HG03066 (cell line): ENCODE data around the gene ATP11C.
"Not testable (repeated sequence)": the region's sequence is repeated elsewhere in the genome, so short reads cannot be mapped to it uniquely, and the experiment has no call there.

ENCODE experiments used
- ATAC-seq: cut with Tn5 transposase; IDR thresholded peaks from one replicate; pipeline ENCODE4 v1.9.1; 2021; ENCODE audit warnings: low read depth; ENCODE audit not compliant: unreplicated experiment

The ATP11C gene

DNA sequence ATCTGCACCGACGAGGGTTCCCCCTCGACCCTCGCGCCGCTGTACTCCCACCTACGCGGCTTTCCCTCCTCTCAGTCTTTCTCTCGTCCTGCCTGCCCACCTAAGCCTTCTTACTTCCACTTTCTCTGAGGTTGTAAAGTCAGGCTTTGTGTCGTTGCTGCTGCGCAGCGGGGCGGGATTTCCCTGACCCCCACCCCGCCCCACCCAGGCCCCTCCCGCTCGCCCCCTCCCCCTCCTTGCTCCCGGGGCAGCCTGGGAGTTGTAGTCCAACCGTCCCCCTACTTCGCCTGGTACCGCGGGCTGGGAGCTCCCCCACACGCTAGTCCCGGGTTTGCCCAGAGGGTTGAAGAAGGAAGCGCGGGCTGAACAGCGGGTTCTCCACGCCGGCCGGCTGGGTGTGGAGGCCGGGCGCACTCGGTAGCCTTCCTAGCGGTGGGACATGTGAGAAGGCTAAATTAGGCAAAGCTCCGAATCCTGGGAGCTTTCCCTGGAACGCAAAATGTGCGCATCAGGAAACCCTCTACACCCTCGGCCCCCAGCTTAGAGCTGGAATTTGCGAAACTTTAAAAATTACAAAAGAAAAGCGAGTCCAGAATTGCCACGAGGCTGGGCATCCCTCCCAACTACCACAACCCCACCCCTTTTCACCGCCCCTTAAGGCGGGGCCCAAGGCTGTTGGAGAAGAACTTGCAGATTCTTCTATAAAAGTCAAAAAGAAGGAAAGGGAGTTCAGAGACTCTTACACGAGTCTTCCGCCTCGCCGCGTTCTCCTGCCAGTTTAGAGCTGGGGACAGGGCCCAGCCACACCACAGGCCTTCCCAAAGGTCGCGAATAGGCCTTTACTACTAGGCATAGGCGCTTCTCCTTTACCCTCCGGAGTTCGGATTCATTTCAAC is at the start of gene ATP11C:
TSS of gene ATP11C (minus strand) at position 153 of the 896 bp plus-strand sequence. CDS start 1,011 bp downstream, outside the sequence.
- peak; percentile 70 for ATAC-seq

DNA sequence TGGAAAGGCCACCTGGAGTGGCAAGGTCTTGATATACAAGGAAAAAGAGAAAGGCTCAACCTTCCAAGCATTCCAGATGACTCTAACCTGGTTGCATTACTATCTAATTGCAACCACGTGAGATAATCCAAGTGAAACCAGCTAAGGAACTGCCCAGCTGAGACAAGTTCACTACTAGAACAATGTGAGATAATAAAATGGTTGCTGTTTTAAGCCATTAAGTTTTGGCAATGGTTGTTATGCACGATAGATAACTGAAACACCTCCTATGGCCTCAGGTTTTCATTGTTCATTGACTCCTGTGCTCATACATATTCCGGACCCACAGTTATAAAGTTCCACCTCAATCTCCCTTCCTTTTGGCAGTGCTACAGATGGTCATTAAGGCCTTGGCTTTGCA is 41.6 kb upstream of the ATP11C start:
- no peak for ATAC-seq

DNA sequence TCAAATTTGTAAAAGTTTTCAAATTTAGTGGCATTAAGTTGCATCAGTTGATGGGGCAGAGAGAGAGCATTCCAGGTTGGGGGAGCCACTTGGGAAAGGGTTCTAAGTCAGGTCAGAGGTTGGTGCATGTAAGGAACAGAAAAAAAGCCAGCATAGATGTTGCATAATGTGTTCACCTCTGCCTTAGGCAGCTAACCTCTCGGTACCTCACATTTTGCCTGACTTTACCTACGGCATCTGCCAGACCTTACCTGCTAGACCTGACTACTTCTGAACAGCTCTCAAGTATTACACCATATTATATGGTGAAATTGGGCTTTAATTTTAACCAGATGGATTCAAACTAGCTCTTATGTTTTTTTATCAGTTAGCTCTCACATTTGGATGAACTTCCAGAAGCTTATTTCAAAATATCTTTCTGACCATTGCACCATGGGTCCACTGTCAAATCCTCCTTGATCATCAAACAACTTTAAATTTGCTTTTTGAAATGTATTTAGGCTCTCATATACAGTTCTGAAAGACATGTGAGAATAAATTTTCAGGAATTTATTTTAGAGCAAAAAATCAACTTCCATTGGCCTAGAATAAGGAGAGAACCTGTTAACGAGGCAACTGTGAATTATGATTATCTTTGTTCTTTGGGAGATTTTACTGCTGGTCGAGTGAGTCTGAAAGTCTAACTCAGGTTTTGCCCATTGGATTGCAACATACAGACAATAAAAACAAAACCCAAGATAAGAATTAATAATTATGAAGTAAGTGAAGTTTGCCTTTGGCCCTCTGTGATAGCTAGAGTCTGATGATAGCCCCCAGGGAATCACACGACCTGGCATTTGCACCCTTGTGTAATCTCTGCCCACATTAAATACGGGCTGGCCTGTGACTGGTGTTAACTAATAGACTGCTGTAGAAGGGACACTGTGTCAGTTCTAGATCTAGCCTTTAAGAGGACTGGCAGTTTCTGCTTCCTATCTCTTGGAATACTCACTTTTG is 40.1 kb upstream of the ATP11C start:
- no peak for ATAC-seq

DNA sequence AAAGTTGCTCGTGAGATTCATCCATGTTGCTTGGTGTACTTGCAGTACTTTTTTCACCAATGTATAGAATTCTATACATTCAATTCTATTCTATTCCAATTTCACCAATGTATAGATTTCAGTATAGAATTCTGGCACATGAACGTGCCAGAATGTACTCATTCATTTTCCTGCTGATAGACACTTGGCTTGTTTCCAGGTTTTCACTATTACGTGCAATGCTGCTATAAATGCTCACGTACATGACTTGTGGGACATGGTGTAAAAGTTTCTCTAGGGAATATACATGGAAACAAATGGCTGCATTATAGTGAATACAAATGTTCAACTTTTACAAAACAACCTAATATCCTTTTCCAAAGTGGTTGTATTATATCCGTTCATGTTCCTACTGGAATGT is 39.3 kb upstream of the ATP11C start:
- no peak for ATAC-seq

DNA sequence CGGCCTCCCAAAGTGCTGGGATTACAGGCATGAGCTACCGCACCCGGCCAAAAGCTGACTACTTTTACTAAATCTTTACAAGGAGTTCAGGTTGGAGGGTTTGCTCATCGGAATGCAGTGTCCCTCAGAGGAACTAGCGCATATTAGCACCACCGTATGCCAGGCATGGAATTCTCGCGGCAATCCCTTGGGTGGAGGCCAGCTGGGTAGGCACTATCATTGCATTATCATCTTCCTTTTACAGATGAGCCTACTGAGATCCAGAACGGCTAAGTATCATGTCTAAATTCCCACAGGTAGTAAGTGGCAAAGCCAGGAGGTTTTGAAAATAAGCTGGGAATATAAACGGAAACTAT is 38.5 kb upstream of the ATP11C start:
- ATAC-seq = no peak

DNA sequence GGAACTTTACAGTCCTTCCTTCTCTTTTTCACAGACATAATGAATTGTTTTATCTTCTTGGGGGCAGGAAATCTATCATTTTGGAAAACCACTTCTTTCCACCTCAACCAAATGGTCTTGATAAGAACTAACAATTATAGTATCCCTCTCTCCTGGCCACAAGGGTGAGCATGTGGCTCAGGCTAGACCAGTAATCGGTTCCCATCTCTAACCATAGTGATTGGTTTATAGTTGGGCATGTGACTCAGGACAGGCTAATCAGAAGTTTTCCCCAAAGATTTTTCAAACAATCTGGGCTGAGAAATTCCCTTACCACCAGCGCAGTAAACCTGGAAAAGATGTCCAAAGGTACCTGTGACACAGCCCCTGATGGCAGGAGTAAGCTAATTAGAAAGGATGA is 36.4 kb upstream of the ATP11C start:
- ATAC-seq = no peak

DNA sequence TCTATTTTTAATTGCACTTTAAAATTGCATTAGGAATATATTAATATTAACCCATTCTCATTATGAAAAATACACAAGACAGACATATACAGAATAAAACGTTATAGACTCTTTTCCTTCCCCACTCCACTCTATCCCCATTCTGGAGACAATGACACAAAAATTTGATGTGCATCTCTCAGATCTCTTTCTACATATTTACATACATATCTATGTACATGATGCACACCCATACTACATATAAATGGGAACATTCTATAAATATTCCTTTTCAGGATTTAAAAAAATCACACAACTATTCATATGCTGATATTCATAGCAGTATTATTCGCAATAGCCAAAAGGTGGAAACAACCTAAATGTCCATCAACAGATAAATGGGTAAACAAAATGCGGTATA is 34.9 kb upstream of the ATP11C start:
- ATAC-seq = no peak

DNA sequence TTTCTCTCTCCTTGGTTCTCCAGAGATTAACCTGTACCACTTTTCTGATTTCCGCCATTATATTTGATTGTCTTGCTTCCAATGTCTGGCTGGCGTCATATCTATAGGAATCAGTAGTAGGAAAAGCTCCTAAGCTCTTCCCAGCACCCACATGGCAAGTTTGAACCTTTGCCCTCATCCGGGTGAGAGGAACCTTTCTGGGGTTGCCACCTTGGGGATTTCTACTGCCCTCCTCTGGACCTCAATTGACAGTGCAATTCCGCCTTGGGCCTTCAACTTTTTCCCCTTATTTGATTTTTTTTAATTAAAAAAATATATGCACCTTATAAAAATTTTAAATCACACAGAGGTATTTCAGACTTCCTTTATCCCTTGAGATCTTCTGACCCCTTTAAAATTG is 34.4 kb upstream of the ATP11C start:
- ATAC-seq = no peak

DNA sequence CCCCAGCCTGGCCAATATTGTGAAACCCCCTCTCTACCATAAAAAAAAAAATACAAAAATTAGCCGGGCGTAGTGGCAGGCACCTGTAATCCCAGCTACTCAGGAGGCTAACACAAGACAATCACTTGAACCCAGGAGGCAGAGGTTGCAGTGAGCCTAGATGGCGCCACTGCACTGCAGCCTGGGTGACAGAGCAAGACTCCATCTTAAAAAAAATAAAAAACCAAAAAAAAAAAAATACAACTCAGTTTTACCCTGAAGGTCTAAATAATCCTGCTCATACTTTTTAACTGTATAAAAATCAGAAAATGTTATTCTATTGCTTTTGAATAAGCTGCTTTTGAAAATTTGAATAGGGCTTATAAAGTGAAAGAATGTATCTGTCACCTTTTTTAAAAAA is 33.3 kb upstream of the ATP11C start:
- ATAC-seq = not testable (repeated sequence)

DNA sequence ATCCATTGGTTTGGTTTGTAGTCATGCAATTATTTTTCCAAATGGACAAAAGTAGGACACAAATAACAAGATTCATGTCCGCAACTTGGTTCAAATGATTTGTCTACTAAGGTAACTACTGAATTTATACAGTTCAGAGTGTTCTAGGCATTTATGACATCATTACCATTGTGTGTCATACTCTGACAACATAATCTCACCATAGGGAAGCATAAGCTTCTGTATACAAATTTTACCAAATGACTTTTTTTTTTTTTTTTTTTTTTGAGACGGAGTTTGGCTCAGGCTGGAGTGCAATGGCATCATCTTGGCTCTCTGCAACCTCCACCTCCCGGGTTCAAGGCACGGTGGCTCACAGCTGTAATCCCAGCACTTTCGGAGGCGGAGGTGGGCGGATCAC is 32.6 kb upstream of the ATP11C start, which contains the start of gene CXorf66:
TSS of gene CXorf66 (minus strand) at position 101 of the 400 bp plus-strand sequence. CDS start at position 76, 25 bp downstream.
- no peak for ATAC-seq

DNA sequence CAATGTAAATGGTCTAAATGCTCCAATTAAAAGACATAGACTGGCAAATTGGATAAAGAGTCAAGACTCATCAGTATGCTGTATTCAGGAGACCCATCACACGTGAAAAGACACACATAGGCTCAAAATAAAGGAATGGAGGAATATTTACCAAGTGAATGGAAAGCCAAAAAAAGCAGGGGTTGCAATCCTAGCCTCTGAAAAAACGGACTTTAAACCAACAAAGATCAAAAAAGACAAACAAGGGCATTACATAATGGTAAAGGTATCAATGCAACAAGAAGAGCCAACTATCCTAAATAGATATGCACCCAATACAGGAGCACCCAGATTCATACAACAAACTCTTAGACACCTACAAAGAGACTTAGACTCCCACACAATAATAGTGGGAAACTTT is 28.2 kb upstream of the ATP11C start:
- not testable (repeated sequence) for ATAC-seq

DNA sequence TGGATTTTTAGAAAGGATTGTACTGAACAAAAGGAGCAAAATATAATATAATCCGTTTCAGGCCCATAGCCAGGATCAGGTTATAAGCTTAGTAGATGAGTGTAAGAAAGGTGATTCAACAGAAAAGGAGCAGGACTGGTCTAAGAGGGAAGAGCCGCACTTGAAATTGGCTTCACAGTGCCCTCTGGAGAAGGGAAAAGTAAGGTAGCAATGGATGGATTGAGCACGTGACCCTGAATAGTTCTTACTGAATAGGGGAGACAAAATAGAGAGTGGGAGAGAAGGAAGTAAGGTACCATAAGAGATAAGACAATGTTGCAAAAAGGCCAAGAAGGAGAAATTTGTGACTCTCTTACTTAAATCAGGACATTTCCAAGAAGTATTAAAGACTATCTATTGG is 16.9 kb upstream of the ATP11C start:
- ATAC-seq = no peak

DNA sequence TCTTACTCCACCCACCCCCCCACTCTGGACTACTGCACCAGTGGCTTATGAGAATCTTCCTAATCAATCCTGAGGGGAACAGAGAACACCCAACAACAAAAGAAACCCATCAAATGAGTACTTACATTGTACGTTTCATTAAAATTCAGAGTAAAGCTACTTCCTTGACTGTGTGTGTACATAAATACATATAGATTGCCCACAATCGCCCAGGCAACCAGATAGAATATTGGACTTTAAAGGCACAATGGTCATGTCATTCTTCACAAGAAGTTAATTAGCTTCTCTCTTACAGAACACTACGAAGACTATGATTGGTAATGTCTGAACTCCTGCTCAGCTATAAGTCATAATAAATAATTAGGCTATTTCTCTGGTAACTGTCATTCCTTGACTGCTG is 12.2 kb upstream of the ATP11C start:
- ATAC-seq = no peak

DNA sequence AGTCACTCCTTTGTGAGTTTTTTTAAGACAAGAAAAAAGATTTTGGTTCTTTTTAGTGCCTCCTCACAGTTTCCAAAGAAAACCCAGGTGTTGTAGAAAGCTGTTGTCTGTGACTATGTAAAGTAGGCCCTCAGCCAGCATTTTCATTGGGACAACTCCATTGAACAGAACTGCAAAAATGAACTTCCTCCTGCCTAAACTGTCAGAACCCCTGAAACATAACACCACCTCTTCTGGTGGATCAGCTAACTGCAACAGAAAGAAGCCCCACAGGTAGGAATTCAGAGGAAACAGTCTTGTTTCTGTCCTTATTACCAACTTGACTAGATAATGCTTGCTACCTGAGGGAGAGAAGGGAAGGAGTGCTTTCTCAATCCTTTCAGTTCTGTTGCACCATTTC is 3.4 kb upstream of the ATP11C start:
- no peak for ATAC-seq

DNA sequence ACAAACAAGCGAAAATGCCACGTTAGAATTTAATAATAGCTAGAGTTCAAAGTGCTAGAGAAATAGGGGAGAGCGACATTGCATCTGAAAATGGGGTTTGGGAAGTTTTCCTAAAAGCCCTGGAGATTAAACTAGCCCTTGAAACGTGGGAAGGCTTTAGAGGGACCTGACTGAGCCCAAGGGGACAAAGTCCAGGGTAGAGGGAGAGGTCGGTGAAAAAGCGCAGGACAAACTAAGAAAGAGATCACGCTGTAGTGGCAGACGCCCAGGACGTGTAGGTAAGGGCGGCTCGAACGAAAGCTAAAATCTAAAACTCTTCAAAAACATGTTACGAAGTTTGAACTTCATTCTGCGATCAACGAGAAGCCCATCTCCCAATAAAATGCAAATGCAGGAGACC is 1.1 kb upstream of the ATP11C start:
- no peak for ATAC-seq

DNA sequence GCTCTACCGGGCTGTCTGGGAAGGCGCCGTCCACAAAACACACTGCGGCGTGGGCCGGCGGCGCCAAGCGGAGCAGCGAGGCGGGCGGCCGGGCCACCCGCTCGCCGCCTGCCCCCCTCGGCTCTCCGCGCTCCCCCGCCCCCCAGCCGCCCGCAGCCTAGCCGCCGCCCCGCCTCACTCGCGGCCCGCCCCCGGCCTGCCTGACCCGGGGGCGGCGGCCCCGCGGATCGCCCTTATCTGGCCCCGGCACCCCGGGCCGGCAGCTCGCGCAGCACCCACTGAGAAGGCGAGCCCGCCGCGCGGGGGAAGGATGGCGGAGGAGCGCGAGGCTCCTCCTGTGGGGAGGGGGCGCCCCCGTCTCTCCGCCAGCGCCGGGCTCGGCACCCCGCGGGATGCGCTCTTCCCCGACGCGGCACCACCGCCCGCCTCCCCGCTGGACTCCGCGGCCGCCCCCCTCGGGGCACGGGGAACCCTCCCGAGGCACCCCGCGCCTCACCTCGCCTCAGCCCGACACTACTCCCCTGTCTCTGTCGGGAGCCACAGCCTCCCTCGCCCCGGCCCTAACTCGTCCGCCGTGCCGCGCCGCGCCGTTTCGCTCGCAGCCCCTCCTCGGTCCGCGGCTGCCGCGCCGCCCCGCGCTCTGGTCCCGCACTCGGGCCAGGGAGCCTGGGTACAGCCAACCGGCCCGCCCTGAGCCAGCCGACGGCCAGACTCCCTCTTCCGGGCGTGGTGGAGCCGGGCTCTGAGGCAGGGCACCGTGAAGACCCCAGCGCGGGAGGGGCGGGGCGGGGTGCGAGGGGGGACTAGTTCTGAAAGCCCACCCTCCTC is 566 bp downstream of the ATP11C start:
- peak; percentile 31 for ATAC-seq

DNA sequence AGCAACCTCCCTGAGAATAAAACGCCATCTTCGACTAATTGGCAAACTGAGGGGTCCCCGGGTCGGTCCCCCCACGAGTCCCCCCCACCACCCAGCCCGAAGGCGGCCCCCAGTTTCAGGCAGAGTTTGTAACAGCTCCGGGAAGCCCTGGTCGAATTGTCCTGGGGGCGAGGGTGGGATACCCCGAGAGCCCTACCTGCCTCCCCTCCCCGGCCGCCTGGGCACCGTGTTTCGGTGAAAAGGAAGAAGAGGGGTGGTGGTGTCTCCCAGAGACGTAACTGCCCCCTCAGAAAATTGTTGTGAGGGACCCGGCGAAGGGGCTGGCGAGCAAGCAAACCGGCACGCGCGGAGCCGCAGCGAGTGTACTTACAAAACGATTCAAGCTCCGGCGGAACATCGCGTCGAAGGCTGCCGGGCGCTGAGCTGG is 1.2 kb downstream of the ATP11C start:
- no peak for ATAC-seq

DNA sequence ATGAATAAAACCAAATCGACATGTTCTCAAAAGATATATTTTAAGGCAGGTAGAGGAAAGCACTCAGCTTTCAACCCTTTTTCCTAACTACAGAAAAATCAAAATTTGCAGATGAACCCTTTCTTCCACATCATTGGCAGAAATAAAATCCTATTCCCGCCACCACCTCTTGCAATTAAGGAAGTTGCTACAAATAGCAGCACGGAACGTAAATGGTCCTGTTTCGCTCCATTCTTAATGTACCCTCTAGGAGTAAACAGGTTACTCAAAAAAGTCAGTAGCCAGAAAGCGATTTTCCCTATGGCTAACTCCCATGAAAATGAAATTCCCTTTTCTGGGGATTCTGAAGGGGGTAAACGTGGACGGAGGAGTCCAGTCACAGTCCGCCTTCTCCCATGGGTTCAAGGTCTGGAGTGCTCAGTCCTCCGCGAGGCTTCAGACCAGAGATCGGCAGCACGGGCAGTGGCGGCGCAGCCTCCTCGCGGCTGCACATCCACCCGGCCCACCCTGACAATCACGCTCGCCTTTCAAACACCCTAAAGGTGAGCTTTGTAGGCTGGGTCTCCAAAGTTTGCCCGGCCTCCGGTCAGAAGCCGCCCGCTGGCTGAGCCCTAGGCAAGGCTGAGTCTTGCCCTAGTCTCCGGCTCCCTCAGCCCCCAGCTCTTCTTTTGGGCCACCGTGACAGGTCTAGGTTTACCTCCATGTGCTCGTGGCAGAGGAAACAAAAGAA is 1.8 kb downstream of the ATP11C start:
- no peak for ATAC-seq

DNA sequence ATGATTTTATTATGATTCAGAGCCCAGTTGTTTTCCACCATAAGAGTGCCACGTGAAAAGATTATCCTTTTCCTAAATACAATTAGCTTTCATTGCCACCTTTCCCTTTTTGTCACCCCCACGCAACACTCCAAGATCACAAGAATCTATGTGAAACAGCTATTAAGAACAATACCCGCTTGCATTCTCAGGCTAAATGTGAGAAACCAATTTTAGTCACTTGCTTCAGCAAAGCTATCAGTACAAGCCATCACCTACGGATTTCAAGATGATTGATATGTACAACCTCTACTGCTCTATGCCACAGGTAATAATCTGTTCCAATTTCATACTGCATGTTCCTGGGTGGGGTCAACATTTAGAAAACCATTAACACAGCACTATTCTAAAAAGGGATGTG is 2.5 kb downstream of the ATP11C start:
- ATAC-seq = no peak

DNA sequence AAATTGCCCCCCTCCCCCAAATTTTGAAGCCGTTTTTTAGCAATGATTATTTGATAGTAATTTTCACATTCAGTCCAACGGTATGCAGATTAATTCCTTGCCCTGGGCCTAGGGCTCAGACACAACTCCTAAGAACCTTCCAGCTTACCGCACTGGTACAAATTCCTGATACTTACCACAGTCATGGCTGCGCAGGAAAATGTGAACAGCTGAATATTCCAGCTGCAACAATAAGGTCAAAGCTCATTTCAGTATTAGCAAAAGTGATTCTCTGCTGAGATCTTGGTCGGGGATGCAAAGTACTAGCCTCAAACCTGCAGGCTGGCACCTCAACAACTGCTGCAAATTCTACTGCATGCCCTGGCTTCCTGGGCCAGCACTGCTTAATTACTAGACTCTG is 3.0 kb downstream of the ATP11C start:
- ATAC-seq = no peak
